NCI-H2107 treated with DMSO at 0.1 percent for 48 hours (cell line): ENCODE results near the gene GK.
"Not testable (repeated sequence)": the region's sequence is repeated elsewhere in the genome, so short reads cannot be mapped to it uniquely, and the experiment has no call there.

Source experiments
- DNase-seq: peaks from one replicate; lab custom pipeline; 2025; ENCODE audit not compliant: unreplicated experiment; lab: John Stamatoyannopoulos, UW

GK gene

DNA sequence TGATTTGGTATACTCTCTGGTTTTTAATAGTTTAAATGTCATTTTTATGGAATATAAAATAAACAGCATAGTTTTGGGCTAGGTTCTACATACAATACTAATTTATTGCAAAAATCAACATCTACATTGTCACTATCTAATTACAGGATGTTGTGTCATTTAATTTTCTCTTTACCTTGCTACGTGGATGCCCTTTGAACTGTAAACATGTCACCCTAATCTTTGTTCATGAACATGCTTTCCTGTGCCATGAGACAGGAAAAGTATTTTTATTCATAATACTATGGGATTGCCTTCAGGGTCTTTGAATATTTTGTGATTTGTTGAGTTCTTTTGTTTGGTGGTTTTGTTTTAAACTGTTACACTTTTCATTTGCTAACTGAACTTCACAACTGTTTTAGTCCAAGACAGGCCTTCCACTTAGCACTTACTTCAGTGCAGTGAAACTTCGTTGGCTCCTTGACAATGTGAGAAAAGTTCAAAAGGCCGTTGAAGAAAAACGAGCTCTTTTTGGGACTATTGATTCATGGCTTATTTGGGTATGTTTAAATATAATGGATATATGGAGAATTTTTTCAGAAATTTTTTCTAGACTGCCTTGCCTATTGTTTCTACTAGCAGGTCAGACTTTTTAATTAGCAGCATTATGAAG, 40.9 kb downstream of the GK start:
- no peak for DNase-seq

DNA sequence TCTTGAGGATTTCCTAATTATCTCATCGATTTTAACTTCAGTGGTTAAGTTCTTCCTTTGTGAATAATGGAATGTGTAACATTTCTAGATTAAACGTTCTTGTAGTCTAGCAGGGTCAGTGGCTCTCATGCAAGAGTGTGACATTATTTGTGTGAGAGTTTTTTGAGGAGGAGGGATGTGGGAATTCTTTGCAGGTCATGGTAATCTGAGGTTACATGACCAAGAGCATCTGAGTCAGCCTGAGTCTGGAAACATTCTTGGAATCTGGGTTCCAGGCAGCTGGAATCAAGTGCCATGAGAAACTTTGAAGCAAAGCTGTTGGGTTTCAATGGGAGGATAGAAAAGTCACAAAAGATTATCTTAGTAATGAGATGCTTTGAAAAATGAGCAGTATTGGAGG, 49.5 kb downstream of the GK start:
- no peak for DNase-seq

DNA sequence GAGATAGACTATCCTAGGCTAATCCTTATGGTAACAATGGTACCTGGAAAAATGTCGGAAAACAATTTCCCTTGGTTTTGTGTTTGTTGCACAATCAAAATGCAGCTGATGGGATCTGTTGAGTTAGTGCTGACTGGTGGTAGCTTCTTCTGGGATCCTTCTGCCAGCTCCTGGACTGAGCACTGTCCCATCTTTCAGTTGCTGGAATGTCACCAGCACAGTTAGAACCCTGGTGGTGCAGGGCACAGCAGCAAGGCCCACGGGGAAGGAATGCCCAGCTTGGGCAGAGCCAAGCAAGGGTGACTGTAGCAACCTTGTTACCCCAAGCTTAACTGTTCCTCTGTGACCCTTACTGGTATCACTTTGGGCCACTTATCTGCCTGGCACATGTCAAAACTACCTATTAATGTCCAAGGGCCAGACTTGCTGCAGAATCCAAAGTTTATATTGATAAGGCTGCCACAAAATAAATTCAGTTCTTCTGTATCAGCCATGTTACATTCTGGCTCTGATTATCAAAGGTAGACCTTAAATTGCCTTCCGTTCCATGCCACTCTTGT, 53.1 kb downstream of the GK start:
- DNase-seq, result no peak

DNA sequence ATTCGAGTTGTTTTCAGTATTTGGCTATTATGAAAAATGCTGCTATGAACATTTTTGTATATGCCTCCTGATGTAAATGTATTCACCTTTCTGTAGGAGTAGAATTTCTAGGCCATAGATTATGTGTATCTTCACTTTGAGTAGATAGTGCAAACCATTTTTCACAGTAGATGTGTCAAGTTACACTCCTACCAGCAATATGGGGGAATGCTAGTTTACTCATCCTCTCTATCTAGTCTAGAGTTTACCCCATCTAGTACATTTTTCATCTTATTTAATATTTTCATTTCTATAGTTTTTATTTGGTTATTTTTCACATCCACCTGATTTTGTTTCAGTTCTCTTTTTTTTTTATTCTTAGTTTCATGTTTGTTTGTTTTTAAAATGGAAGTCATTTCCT, 59.0 kb downstream of the GK start:
- DNase-seq, result no peak

DNA sequence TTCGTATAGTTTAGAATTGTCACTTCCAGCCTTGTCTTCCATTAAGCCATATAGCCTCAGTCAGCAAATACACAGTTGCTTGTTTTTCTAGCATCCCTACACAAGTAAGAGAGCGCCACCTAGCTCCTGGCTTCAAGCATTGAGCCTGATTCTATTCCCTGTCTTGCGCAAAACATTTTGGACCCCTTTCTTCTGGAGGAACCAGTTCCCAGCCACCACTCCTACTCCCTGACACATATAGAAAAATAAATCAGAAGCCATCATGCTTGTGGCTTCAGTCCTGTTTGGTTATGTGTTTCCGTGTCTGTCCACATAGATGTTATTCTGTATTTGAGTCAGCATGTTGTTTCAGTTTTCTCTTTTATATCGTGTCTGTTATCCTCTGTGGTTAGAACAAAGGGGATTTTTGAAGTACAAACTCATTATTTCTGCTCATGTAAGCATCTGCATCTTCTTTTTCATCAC, 59.9 kb downstream of the GK start:
- DNase-seq, result peak; percentile 20

DNA sequence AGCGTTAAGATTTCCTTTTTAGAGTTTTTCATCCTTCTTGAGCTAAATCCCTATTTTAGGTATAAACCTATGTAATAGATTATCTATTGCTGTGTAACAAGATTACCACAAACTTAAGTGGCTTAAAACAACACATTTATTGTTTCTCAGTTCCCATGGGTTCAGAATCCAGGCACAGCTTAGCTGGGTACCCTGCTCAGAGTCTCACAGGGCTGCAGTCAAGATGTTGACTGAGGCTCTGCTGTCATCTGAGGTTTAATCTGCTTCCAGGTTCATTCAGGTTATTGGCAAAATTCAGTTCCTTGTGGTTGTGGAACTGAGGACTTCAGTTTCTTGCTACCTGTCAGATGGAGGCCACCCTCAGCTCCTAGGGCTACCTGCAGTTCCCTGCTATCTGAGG, 60.9 kb downstream of the GK start:
- no peak for DNase-seq

DNA sequence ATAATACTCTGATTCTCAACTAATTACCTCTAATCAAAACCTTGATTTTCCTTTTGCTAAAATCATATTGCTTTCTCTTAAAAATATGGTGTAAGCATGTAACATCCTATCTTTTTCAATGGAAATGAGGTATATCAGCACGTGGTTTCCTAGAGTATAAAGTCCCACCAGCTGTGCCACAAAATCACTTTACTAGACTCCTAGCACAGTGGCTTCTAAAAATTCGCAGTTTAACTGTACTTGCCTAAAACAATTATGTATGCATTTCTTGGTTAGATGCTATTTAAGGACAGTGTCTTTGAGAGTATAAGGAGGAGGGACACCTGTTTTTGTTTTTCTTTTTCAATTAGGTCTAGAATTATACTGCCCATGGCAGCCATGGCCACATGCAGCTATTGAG, 62.8 kb downstream of the GK start:
- no peak for DNase-seq

DNA sequence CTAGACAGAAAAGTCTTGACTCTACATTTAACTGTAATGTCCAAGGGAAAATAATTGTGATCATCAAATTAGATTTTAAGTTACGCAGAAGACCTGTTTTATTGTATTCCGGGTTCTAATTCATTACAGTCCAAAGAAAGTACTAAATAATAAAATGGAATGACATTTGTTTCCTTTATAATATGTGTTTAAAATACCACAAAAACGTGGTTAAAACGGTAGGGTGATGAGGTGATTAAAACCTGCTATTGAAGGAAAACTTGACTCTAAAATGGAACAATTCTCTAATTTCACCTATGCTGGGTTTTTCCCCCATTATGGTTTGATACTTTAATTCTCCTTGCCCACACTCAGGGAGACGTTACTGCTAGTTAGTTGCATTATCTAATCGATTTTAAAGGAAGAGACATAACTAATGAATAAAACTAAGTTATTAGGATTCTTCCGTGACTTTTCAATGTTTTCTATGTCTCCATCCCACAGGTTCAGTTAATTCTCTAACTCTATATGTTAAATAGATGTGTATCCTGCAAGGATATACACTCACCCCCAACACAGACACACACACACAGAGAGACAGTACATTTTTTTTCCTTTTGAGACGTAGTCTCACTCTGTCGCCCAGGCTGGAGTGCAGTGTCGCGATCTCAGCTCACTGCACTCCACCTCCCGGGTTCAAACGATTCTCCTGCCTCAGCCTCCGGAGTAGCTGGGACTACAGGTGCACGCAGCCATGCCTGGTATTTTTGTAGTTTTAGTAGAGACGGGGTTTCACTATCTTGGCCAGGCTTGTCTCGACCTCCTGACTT, 80.8 kb downstream of the GK start:
- no peak for DNase-seq

DNA sequence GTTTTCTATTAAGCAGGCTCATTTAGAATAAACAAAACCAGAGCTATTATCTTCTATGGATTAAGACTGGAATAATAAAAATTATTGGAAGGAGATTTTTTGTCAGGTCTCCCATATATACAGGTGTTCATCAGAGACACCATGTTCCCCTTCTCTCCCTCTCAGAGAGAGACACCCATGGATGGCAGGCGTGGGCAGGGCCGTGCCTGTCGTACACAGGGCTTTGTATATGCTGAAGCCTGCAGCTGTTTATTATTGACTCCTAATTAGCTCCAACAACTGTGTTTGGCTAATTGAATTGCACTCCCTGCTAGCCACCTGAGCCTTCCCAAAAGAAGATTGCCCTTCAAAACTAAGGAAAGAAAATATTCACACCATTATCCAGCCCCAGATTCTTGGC, 81.6 kb downstream of the GK start:
- no peak for DNase-seq

DNA sequence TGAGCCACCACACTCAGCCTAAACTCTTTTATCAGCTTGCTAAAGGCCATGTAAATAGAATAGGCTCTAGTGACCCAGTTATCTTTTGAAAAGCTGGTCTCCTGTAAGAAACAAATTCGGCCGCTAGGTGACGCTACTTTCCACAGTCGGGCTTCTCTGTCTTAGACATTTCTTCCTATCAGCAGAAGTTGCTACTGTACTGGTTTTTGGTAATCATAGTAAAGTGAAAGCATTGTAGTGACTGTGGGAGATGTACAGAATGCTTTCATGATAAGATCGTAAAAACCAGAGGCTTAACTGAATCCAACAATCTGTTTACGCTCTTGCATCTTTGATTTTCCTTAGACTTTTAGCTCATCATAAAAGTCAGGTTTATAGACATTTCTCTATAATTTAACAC, 82.6 kb downstream of the GK start:
- DNase-seq, result peak; percentile 56

DNA sequence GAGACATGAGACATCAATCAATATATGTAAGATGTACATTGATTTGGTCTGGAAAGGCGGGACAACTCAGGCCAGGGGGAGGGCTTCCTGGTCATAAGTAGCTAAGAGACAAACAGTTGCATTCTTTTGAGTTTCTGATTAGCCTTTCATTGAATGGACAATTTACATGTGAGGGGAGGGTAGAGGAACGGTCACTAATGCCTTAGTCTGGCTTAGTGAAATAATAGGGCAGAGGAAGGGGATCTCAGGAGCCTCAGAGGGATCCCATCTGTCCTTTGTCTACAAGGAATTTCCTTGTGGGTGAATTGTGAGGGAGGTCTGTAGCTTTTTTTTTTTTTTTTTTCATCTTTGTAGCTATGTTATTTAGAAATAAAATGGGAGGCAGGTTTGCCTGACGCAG, 88.3 kb downstream of the GK start:
- no peak for DNase-seq

DNA sequence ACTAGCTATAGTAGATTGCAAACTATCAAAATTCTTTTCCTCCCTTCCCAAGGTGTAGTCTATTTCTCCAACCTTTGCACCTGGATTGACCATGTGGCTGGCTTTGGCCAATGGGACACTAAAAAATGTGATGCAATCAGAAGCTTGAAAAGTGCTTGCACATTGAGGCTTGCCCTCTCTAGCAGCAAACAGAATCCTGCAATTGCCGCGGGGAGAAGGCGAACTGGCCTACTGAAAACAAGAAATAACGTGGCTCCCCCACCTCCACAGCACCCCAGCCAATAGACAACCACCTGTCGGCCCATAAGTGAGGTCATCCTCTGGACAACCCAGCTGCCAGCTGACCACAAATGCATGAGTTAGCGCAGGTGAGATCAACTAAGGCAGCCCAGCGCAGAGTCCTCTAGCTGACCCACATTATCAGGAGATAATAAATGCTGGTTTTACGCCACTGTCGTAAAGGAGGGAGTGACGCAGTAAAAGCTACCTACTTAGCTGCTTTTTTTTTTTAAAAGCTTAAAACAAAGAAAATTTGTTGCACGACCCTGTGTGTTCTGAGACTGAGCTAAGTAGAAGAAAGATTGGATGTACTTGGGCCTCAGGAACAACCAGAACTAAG, 95.2 kb downstream of the GK start:
- no peak for DNase-seq

DNA sequence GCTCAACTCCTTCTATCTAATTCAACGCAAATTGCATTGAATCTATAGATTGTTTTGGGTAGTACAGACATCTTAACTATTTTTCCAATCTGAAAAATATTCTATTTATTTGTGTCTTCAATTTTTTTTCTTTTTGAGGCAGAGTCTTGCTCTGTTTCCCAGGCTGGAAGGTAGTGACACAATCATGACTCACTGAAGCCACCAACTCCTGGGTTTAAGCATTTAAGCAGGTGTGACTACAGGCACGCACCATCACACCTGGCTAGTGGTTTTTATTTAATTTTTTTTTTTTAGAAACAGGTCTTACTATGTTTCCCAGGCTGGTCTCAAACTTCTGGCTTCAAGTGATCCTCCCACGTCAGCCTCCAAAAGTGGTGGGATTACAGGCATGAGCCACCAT, 98.3 kb downstream of the GK start:
- DNase-seq, result no peak

DNA sequence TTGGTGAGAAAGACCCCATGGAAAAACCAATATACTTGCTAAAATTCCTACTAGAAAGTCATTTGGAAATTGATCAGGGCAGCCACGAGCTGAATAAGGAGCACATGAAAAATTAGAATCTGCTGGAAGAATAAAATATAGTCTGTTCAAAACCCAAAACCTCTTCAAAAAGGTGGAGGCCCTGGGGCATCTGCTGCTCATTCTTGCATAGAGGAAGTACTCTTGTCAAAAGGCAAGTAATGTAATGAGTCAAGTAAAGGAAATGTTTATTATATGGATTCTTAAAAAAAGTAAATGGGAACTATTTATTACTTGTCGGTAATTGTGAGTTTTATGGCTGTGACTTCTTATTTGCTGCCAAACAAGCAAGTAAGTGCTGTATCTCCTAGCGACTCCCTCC, 109.5 kb downstream of the GK start:
- DNase-seq, result no peak

DNA sequence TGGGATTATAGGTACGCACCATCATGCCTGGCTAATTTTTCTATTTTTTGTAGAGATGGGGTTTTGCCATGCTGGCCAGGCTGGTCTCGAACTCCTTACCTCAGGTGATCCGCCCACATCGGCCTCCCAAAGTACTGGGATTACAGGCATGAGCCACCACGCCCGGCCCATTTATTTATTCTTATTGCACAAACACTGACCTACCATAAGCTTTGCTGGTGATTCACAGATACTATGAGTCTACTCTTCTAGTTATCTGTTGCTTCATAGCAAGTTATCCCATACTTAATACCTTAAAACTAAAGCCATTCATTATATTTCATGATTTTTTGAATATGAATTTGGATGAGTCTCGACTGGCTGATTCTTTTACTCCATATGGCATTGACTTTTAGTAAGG, 120.5 kb downstream of the GK start:
- DNase-seq, result not testable (repeated sequence)

DNA sequence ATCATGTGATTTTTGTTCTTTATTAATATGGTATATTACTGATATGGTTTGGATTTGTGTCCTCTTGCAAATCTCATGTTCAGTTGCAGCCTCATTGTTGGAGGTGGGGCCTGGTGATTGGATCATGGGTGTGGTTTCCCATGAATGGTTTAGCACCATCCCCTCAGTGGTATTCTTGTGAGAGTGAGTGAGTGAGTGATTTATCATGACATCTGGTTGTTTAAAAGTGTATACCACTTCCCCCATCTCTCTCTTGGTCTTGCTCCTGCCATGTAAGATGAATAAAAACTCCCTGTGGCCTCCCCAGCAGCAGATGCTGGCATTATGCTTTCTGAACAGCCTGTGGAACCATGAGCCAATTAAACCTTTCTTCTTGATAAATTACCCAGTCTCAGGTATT, 124.4 kb downstream of the GK start:
- DNase-seq, result no peak

DNA sequence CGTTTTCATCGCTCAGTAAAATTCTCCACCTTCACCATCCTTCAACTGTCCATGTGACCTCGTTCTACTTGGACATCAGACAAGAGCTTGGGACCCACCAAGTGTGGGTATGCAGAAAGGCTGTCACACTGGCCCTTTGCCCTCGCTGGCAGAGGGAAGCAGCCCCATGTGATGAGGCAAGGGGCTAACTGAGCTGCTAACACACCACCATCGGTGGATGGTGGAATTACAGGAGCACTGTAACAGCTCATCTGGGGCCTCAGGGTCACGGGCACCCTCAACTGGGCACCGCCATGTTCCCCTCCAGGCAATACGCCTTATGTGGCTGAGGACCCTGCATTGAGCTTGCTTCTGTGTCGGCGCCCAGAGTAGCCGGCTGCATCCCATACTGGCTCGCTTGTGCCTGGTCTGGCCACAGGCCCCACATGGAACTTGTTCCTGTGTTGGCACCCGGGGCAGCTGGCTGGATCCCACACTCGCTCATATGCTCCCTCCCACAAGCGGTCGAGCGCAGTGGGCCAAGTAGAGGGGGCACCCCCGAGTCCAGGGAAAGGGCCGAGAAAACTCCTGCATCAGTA, 126.3 kb downstream of the GK start:
- DNase-seq, result no peak
